ENCODE data around the gene PDZD2.

The PDZD2 gene

DNA sequence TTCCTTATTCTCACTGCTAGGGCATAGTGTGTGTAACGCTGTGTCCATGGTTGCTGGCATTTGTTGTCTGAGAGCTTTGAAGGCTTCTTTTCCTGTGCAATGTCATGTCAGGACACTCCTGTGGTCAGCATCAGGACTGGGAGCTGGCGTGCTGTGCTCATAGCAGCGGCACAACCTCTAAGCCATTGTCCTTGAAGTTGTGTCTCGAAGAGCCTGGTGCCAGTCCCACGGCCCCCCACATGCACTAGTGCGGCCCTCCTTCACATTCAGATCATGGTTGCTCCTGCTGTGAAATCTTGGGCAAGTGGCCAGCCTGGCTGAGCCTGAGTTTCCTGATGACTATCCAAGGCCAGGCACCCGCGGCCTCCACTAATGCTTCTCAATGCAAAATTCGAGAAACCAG, 32.4 kb downstream of the PDZD2 start:
- in situ Hi-C loops (cut with MboI; ENCODE audit: low pct_unique_long_range_greater_than_20kb, low sequenced_read_pairs, unreplicated experiment) = no loop called here
- TF ChIP-seq, protein P1, sequence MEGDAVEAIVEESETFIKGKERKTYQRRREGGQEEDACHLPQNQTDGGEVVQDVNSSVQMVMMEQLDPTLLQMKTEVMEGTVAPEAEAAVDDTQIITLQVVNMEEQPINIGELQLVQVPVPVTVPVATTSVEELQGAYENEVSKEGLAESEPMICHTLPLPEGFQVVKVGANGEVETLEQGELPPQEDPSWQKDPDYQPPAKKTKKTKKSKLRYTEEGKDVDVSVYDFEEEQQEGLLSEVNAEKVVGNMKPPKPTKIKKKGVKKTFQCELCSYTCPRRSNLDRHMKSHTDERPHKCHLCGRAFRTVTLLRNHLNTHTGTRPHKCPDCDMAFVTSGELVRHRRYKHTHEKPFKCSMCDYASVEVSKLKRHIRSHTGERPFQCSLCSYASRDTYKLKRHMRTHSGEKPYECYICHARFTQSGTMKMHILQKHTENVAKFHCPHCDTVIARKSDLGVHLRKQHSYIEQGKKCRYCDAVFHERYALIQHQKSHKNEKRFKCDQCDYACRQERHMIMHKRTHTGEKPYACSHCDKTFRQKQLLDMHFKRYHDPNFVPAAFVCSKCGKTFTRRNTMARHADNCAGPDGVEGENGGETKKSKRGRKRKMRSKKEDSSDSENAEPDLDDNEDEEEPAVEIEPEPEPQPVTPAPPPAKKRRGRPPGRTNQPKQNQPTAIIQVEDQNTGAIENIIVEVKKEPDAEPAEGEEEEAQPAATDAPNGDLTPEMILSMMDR (IDR thresholded peaks at IDR 0.05; ENCODE audit: extremely low read depth, insufficient read depth, missing control alignments) = no peak
- no peak for DNase-seq (ENCODE audit: low spot score)

DNA sequence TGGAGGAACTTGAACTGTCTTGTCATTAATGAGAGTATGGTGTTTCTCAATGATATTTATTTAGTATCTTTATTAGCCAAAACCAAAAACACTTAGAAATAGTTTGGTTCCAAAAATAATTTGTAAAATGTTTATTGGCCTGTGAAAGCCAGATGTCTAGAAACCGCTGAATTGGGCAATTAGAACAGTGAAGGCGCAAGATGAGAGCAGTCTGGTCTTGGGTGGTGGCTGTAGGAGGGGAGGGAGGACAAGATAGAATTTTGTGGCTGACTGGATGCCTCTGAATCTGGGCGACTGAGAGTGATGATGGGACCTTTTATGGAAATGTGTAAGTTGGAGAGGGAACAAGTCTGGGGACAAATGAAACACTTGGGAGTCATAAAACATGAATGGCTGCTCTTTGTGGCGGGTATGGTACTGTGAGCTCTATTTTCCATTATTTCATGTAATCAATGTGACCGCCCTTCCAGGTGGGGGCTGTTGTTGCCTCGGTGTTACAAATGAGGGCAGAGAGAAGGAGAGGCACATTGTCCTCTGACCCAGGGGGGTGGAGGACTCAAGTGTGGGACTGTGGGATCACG, 35.5 kb downstream of the PDZD2 start:
- TF ChIP-seq, protein P1 (IDR thresholded peaks at IDR 0.05; ENCODE audit: extremely low read depth, insufficient read depth, missing control alignments) = no peak
- no peak for DNase-seq (ENCODE audit: low spot score)
- in situ Hi-C loops (cut with MboI; ENCODE audit: low pct_unique_long_range_greater_than_20kb, low sequenced_read_pairs, unreplicated experiment) = no loop called here

- in situ Hi-C loops (cut with MboI; ENCODE audit: low pct_unique_long_range_greater_than_20kb, low sequenced_read_pairs, unreplicated experiment) = no loop called here
- TF ChIP-seq, protein P1 (IDR thresholded peaks at IDR 0.05; ENCODE audit: extremely low read depth, insufficient read depth, missing control alignments) = no peak
- no peak for DNase-seq (ENCODE audit: low spot score)
Measured at GRCh38 chr5:31675472-31675871, 36.5 kb downstream of the PDZD2 start.

GRCh38 chr5:31678180-31678579, 39.2 kb downstream of the PDZD2 start:
- TF ChIP-seq, protein P1 (IDR thresholded peaks at IDR 0.05; ENCODE audit: extremely low read depth, insufficient read depth, missing control alignments) = no peak
- in situ Hi-C loops (cut with MboI; ENCODE audit: low pct_unique_long_range_greater_than_20kb, low sequenced_read_pairs, unreplicated experiment) = no loop called here
- no peak for DNase-seq (ENCODE audit: low spot score)

DNA sequence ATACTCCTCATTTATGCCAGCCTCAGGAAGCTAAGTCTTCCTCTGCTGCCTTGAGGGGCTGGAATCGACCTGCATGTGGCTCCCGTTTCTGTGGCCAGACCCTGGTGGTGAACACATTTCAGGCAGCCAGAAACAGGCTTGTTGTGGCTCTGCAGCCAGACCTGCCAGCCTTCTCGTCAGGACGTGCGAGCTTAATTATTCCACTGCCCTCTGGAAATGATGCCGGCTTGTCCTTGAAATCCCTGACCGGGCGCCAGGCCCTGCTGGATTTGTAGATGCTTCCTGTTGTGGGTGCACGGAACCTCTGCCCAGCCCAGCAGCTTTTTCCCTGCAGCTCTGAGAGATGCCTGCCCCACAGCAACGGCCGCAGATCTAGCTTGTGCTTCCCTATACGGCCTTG, 41.6 kb downstream of the PDZD2 start:
- DNase-seq (ENCODE audit: low spot score) = no peak
- TF ChIP-seq, protein P1 (IDR thresholded peaks at IDR 0.05; ENCODE audit: extremely low read depth, insufficient read depth, missing control alignments) = no peak
- in situ Hi-C loops (cut with MboI; ENCODE audit: low pct_unique_long_range_greater_than_20kb, low sequenced_read_pairs, unreplicated experiment) = no loop called here

DNA sequence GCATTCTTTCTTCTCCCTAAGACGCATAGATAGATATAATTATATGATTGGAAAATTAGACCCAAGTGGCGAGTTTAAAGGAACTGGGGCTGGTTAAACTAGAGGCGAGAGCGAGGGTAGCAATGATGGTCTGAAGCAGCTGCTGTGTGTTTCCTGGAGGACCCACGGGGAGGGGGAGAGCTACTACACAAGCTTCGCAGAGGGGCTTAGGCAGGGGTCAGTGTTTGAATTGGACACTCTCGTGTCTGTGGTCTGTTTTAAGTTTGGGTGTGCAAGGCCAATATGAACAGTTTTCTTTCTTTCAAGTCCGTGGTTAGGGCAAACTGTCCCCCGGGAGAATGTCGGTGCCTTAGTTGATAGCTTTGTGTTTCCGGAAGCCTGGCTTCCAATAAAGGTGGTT, 43.1 kb downstream of the PDZD2 start:
- in situ Hi-C loops (cut with MboI; ENCODE audit: low pct_unique_long_range_greater_than_20kb, low sequenced_read_pairs, unreplicated experiment) = no loop called here
- TF ChIP-seq, protein P1 (IDR thresholded peaks at IDR 0.05; ENCODE audit: extremely low read depth, insufficient read depth, missing control alignments) = no peak

GRCh38 chr5:31682851-31683250, 43.9 kb downstream of the PDZD2 start:
- in situ Hi-C loops (cut with MboI; ENCODE audit: low pct_unique_long_range_greater_than_20kb, low sequenced_read_pairs, unreplicated experiment) = no loop called here
- DNase-seq (ENCODE audit: low spot score) = no peak
- TF ChIP-seq, protein P1 (IDR thresholded peaks at IDR 0.05; ENCODE audit: extremely low read depth, insufficient read depth, missing control alignments) = no peak

More for the DNA sequence above, 43.1 kb downstream of the PDZD2 start:
- DNase-seq (ENCODE audit: low spot score) = no peak

Data from GM13977 (cell line).